HepG2 (cell line): ENCODE results near the gene RNU6-8. TPM values are rescaled to one million over a fixed set of nuclear protein-coding genes. Genes with fewer than 3 reads are reported as not detected.

ENCODE experiments used
- ASH2L ChIP-seq: fragments of 300-600, 200-600 bp; sonication (generic); IDR thresholded peaks from 2 replicates; pipeline ENCODE4 v1.7.0; 2017; ENCODE audit warnings: low read depth, mild to moderate bottlenecking, moderate library complexity, mixed read lengths, low read length; ENCODE audit not compliant: insufficient read length
- ERF ChIP-seq: IDR thresholded peaks from 2 replicates; pipeline ENCODE4 v1.6.1; 2018; ENCODE audit warnings: missing biosample characterization, missing genetic modification reagents
- FOXO1 ChIP-seq: sonication (generic); formaldehyde crosslinking; IDR thresholded peaks from 2 replicates; pipeline ENCODE4 v1.4.0; 2020; ENCODE audit warnings: missing genetic modification reagents
- HOXA7 ChIP-seq: sonication (generic); formaldehyde crosslinking; IDR thresholded peaks from 2 replicates; pipeline ENCODE4 v1.8.1; 2022; ENCODE audit warnings: mild to moderate bottlenecking, missing genetic modification reagents, moderate library complexity
- JDP2 ChIP-seq: sonication (generic); formaldehyde crosslinking; IDR thresholded peaks from 2 replicates; pipeline ENCODE4 v1.8.1; 2022; ENCODE audit warnings: missing genetic modification reagents, borderline replicate concordance
- KAT2B ChIP-seq: fragments of 150-350 bp; IDR thresholded peaks from 2 replicates; pipeline ENCODE4 v1.6.1; 2014; ENCODE audit warnings: low read depth, low read length, borderline replicate concordance
- MED1 ChIP-seq: sonication (generic); formaldehyde crosslinking; IDR thresholded peaks from 2 replicates; pipeline ENCODE4 v1.4.0; 2020; ENCODE audit warnings: missing genetic modification reagents
- MED13 ChIP-seq: sonication (generic); formaldehyde crosslinking; IDR thresholded peaks from 2 replicates; pipeline ENCODE4 v1.5.0; 2020; ENCODE audit warnings: missing genetic modification reagents
- PAF1 ChIP-seq: IDR thresholded peaks from 2 replicates; pipeline ENCODE4 v1.6.1; 2016; ENCODE audit warnings: missing genetic modification reagents, missing compliant biosample characterization
- PHF8 ChIP-seq: sonication (generic); formaldehyde crosslinking; IDR thresholded peaks from 2 replicates; pipeline ENCODE4 v1.5.0; 2020; ENCODE audit warnings: missing genetic modification reagents
- POGK ChIP-seq: sonication (generic); formaldehyde crosslinking; conservative IDR thresholded peaks from 2 replicates; pipeline ENCODE4 v1.8.0; 2022; ENCODE audit warnings: mild to moderate bottlenecking, moderate library complexity, missing genetic modification reagents
- RFX5 ChIP-seq: IDR thresholded peaks from 2 replicates; pipeline ENCODE4 v1.6.1; 2011; ENCODE audit warnings: low read depth, low read length, improper control_type of control experiment
- SIN3B ChIP-seq: fragments of 150-350 bp; IDR thresholded peaks from 2 replicates; pipeline ENCODE4 v1.6.1; 2014; ENCODE audit warnings: low read length
- THAP11 ChIP-seq: IDR thresholded peaks from 2 replicates; pipeline ENCODE4 v1.6.1; 2016; ENCODE audit warnings: missing biosample characterization, missing genetic modification reagents
- THAP9 ChIP-seq: sonication (generic); formaldehyde crosslinking; IDR thresholded peaks from 2 replicates; pipeline ENCODE4; 2020; ENCODE audit warnings: missing genetic modification reagents, mild to moderate bottlenecking, borderline replicate concordance
- ZNF18 ChIP-seq: sonication (generic); formaldehyde crosslinking; IDR thresholded peaks from 2 replicates; pipeline ENCODE4 v1.8.0; 2022; ENCODE audit warnings: mild to moderate bottlenecking, missing genetic modification reagents; ENCODE audit not compliant: insufficient replicate concordance
- ZNF335 ChIP-seq: sonication (generic); formaldehyde crosslinking; IDR thresholded peaks from 2 replicates; pipeline ENCODE4 v1.4.0; 2020; ENCODE audit warnings: missing genetic modification reagents
- ZNF761 ChIP-seq: sonication (generic); formaldehyde crosslinking; conservative IDR thresholded peaks from 2 replicates; pipeline ENCODE4 v1.4.0; 2020; ENCODE audit warnings: mild to moderate bottlenecking, missing genetic modification reagents
- ZNF766 ChIP-seq: sonication (generic); formaldehyde crosslinking; IDR thresholded peaks from 2 replicates; pipeline ENCODE4 v1.5.0; 2020; ENCODE audit warnings: missing genetic modification reagents, borderline replicate concordance
- ZNF883 ChIP-seq: sonication (generic); formaldehyde crosslinking; IDR thresholded peaks from 2 replicates; pipeline ENCODE4 v1.5.1; 2020; ENCODE audit warnings: mild to moderate bottlenecking, missing genetic modification reagents; ENCODE audit errors: not compliant biosample characterization
- polyA plus RNA-seq, 8 experiments: library from polyadenylated mRNA; depleted of rRNA in 3 of 8; stranded (reverse) in 7 of 8; unstranded in 1 of 8; fragments of >200 nt; fragmentation: Illumina TruSeq in 4 of 8; extraction: Trizol in 4 of 8; gene quantifications; 2 replicates each; pipeline versions ENCODE4 v1.2.1 to v1.2.3, GENCODE V29; 2011 to 2016; ENCODE audit warnings: low read depth in 4 of 8, missing spikeins in 1 of 8, mixed read lengths in 1 of 8; ENCODE audit not compliant: insufficient read depth in 1 of 8
- total RNA-seq, 5 experiments: library from RNA; depleted of rRNA; stranded (reverse); fragments of >200 nt; fragmentation: Illumina TruSeq; extraction: Trizol; gene quantifications; 2 replicates each; pipeline ENCODE4 v1.2.3, GENCODE V29; 2016; ENCODE audit warnings: low read depth in 1 of 5
- TF ChIP-seq, protein P1 (sequence below): sonication (generic); formaldehyde crosslinking; IDR thresholded peaks from 2 replicates; pipeline ENCODE4 v1.4.0; 2020; ENCODE audit warnings: mild to moderate bottlenecking, missing genetic modification reagents

RNU6-8 gene
- total and polyA plus RNA-seq, 2 of the 13 experiments (the other 11 are each of a cell fraction or from before 2014, with no cell fraction given): under 0.01 TPM; not detected in 1

- TF ChIP-seq, protein P1, sequence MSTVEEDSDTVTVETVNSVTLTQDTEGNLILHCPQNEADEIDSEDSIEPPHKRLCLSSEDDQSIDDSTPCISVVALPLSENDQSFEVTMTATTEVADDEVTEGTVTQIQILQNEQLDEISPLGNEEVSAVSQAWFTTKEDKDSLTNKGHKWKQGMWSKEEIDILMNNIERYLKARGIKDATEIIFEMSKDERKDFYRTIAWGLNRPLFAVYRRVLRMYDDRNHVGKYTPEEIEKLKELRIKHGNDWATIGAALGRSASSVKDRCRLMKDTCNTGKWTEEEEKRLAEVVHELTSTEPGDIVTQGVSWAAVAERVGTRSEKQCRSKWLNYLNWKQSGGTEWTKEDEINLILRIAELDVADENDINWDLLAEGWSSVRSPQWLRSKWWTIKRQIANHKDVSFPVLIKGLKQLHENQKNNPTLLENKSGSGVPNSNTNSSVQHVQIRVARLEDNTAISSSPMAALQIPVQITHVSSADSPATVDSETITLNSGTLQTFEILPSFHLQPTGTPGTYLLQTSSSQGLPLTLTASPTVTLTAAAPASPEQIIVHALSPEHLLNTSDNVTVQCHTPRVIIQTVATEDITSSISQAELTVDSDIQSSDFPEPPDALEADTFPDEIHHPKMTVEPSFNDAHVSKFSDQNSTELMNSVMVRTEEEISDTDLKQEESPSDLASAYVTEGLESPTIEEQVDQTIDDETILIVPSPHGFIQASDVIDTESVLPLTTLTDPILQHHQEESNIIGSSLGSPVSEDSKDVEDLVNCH (CRISPR knock-in tag): no peak
- TF ChIP-seq ZNF335 (0 out of 2 replicates have a peak, but pooled peaks have one; percentile 56), RFX5 (peak; percentile 21; the same call in 1 of the 2 replicates), POGK (CRISPR knock-in tag) (0 out of 2 replicates have a peak, but pooled peaks have one; percentile 44), ZNF18 (CRISPR knock-in tag) (no peak), ZNF766 (0 out of 2 replicates have a peak, but pooled peaks have one; percentile 44), THAP11 (CRISPR knock-in tag) (peak; percentile 69), MED13 (CRISPR knock-in tag) (no peak), ERF (CRISPR knock-in tag) (peak; percentile 90), JDP2 (no peak), PHF8 (CRISPR knock-in tag) (peak; percentile 43; the same call in 1 of the 2 replicates), MED1 (CRISPR knock-in tag) (peak; percentile 69; the same call in 1 of the 2 replicates), ZNF883 (no peak), THAP9 (CRISPR knock-in tag) (no peak), FOXO1 (CRISPR knock-in tag) (peak; percentile 83; the same call in 1 of the 2 replicates), PAF1 (no peak), SIN3B (0 out of 2 replicates have a peak, but pooled peaks have one; percentile 21), HOXA7 (CRISPR knock-in tag) (no peak), ZNF761 (CRISPR knock-in tag) (no peak), KAT2B (no peak), ASH2L (peak; percentile 42)
Measured at GRCh38 chr14:32252030-32252670, 49.1 kb upstream of the RNU6-8 start (continued).
